EH (cell line): Measurements from ENCODE around the gene NALF2.

Experiments used
- DNase-seq: peaks from one replicate; pipeline ENCODE4 v3.0.0-alpha.2; 2015; ENCODE audit warnings: low read depth

NALF2 gene

GRCh38 chrX:69503782-69504625, at the start of gene NALF2:
Gene NALF2 (plus strand): TSS chrX:69504326. CDS start chrX:69505283, 957 bp downstream.
- DNase-seq = peak; percentile 49

DNA sequence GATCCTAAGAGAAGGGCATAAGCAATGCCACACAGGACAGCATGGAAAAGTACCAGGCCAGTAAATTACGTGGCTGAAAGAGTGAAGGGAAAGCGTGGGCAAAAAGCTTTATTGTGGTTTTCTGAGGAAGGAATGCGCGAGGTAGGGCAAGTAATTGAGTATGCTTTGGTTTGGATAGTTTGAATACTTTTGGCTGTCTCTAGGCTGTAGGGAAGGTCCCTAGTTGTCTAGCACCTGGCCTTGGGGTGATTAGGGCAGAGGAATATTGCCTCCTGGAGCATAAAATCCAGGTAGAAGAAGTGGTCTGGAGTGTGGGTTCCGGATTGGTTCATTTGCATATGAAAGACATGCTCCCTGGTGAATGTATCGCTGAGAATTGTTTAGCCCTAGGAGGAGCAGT, 46.4 kb upstream of the NALF2 start:
- no peak for DNase-seq

GRCh38 chrX:69466546-69466945, 37.6 kb upstream of the NALF2 start:
- no peak for DNase-seq

GRCh38 chrX:69469975-69470374, 34.2 kb upstream of the NALF2 start:
- DNase-seq = no peak

- DNase-seq = no peak
Observed at GRCh38 chrX:69489625-69490024, 14.5 kb upstream of the NALF2 start.

- DNase-seq = no peak
Observed at GRCh38 chrX:69493193-69493592, 10.9 kb upstream of the NALF2 start.

GRCh38 chrX:69493766-69494165, 10.4 kb upstream of the NALF2 start:
- no peak for DNase-seq

DNA sequence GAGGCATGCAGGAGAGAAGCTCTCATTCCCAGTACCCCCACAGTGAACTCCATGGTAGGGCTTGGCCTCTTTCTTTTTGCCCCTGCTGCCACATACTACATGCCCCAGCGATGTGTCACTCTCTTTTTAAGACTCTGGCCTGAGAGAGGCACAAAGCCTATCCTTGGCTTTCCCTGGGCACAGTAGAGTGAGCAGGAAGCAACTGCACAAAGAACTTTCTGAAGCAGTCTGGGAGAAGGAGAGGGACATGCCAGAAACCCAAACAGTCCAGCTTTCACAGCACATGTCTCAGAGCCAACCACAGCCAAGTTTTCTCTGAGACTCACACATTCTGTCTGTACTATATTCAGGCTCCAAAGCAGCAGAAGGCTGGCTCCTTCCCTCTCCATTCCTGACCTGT, 7.9 kb upstream of the NALF2 start:
- no peak for DNase-seq

DNA sequence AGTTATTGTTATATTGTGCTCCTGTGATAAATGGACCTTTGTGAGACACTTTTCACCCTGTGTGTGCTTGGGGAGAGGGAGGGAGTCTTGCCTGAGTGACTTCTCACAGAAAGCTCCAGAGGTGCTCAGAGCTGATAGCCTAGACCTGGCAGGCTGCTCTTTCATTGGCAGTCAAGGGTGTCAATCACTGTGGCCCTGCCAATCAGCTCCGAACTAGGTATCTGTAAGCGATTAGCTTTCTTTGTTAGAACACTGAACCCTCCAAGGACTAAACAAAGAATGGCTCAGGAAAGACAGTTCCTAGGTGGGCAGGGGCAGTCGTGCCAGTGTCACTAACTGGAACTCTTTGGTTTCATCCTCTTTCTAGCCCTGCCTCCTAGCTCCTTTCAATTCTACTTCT, 2.7 kb upstream of the NALF2 start:
- no peak for DNase-seq

- no peak for DNase-seq
Observed at GRCh38 chrX:69503228-69503781, 821 bp upstream of the NALF2 start.

DNA sequence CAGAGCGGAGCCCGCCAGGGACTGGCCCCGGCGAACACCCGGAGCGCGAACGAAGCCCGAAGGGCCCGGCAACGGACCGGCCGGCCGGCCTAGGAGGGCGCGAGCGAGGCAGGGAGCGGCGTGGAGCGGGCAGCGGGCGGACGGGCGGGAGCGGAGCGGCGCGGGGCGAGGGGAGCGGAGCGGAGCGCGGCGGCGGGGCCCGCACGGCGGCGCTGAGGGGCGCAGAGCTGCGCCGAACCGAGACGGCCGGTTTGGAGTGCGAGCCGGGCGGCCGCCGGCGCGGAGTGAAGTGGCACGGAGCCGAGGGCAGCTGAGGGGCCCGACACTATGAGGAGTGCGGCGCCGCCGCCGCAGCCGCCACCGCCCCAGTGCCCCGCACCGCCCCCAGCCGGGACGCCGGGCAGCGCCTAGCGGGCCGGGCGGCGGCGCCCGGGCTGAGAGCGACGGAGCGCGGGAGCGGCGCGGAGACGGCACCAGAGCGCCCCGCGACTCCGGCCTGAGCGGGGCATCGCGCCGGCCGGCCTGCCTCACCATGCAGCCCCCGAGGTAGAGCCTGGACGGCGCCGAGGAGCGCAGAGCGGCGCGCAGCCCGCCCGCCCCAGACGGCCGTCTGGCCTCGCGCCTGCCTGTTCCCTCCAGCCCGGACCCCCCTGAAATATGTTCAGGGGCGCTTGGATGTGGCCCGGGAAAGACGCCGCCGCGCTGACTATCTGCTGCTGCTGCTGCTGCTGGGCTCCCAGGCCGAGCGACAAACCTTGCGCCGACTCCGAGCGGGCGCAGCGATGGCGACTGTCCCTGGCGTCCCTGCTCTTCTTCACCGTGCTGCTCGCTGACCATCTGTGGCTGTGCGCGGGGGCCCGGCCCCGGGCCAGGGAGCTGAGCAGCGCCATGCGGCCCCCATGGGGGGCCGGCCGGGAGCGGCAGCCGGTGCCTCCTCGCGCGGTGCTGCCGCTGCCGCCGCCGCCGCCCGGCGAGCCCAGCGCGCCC, 793 bp downstream of the NALF2 start:
- DNase-seq = no peak

- DNase-seq = no peak
Observed at GRCh38 chrX:69505772-69506616, 1.9 kb downstream of the NALF2 start.

GRCh38 chrX:69506617-69507499, 2.7 kb downstream of the NALF2 start:
- DNase-seq = no peak

GRCh38 chrX:69507500-69507789, 3.3 kb downstream of the NALF2 start:
- no peak for DNase-seq

DNA sequence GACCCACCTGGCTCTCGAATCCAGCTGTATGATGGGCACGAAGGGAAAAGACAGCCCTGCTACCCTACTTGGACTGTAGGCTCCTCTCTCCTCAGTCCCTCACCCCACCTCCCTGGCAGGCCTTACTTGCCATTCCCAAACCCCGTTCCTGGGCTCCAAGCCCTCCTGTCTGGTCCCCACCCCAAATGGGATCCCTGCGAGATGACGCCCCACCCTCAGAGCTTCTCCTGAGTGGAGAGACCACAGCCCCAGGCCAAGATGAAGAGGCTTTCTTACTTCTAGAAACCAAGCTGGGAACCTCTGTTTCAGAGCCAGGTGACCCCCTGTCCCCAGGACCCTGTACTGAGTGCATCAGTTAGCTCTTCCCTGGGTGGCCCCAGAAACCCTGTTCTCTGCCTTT, 4.5 kb downstream of the NALF2 start:
- DNase-seq = no peak

DNA sequence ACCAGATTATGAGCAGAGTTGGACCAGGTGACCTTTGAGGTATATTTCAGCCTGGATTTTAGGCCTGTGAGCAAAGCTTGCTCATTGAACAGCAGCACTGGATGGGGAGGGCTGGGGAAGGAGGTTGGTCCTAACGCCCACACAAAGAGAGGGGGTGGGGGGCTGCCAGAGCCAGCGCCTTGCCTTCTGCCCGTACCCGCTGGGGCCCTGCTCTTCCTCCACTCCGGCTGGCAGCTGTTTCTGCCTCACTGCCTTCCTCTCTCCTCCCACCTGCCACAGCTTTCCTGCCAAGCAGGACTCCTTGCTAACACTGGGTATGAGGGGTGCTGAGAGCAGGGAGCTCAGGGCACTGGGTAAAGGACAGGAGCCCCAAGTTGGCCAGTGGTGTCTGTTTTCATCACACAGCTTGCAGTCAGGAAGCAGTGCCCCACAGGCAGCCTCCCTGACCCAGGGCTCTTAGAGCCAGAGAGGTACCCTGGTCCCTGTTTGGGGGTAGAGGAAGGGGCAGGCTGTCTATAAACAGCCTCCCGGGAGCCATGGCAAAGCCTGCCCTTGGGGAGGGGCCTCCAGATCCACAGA, 6.1 kb downstream of the NALF2 start:
- DNase-seq = no peak

- no peak for DNase-seq
Observed at GRCh38 chrX:69510914-69511513, 6.9 kb downstream of the NALF2 start.

- no peak for DNase-seq
Observed at GRCh38 chrX:69522052-69522451, 17.9 kb downstream of the NALF2 start.

- DNase-seq = no peak
Observed at GRCh38 chrX:69523314-69523713, 19.2 kb downstream of the NALF2 start.

GRCh38 chrX:69524781-69525363, 20.7 kb downstream of the NALF2 start:
- DNase-seq = no peak
